Measurements from ENCODE around the gene C6orf89.
A peak's percentile ranks its signal among the peaks of the same experiment; 100 is the strongest.

The C6orf89 gene

DNA sequence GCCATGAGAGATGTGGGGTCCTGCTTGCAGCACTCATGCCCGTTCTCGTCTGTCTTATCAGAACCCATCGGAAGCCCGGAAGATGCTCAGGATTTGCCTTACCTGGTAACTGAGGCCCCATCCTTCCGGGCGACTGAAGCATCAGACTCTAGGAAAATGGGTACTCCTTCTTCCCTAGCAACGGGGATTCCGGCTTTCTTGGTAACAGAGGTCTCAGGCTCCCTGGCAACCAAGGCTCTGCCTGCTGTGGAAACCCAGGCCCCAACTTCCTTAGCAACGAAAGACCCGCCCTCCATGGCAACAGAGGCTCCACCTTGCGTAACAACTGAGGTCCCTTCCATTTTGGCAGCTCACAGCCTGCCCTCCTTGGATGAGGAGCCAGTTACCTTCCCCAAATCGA, 77.1 kb downstream of the C6orf89 start:
- TF ChIP-seq, protein P1, sequence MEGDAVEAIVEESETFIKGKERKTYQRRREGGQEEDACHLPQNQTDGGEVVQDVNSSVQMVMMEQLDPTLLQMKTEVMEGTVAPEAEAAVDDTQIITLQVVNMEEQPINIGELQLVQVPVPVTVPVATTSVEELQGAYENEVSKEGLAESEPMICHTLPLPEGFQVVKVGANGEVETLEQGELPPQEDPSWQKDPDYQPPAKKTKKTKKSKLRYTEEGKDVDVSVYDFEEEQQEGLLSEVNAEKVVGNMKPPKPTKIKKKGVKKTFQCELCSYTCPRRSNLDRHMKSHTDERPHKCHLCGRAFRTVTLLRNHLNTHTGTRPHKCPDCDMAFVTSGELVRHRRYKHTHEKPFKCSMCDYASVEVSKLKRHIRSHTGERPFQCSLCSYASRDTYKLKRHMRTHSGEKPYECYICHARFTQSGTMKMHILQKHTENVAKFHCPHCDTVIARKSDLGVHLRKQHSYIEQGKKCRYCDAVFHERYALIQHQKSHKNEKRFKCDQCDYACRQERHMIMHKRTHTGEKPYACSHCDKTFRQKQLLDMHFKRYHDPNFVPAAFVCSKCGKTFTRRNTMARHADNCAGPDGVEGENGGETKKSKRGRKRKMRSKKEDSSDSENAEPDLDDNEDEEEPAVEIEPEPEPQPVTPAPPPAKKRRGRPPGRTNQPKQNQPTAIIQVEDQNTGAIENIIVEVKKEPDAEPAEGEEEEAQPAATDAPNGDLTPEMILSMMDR (conservative IDR thresholded peaks at IDR 0.05; ENCODE audit: low read depth, low read length): no peak
- H3K4me3 ChIP-seq (ENCODE audit: low read depth, low read length): no peak overlapping the region
- peak; percentile 65 for DNase-seq (ENCODE audit: low read depth)

DNA sequence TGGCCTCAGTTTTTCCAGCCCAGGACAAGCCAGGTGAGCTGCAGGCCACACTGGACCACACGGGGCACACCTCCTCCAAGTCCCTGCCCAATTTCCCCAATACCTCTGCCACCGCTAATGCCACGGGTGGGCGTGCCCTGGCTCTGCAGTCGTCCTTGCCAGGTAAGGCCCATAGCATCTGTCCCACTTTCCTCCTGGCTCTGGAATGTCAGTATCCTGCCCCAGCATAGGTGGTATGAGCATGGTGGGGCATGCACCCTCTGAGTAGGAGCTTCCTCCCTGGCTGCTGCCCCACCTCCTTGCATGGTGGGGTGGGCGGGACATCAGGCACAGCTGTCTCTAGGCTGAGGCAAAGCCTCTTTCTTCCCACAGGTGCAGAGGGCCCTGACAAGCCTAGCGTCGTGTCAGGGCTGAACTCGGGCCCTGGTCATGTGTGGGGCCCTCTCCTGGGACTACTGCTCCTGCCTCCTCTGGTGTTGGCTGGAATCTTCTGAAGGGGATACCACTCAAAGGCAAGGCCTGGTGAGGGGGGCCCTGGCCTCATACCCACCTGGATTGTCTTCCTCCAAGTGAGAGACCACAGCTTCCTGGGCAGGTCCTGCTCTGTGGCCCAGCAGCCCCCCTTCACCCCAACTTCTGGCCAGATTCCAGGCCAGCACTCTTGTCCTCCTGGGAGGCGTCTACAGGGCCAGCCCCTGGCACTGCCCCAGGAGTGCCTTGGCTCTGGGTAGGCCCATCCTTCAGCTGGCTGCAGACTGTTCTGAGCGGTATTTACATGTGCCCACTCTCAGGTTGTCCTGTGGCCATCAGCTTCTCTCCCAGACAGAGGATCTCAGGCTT, 77.9 kb downstream of the C6orf89 start:
- TF ChIP-seq, protein P1 (conservative IDR thresholded peaks at IDR 0.05; ENCODE audit: low read depth, low read length): no peak
- H3K4me3 ChIP-seq (ENCODE audit: low read depth, low read length): no peak overlapping the region
- DNase-seq (ENCODE audit: low read depth): no peak

- no peak for DNase-seq (ENCODE audit: low read depth)
- TF ChIP-seq, protein P1 (conservative IDR thresholded peaks at IDR 0.05; ENCODE audit: low read depth, low read length): no peak
- no peak overlapping the region for H3K4me3 ChIP-seq (ENCODE audit: low read depth, low read length)
Measured at GRCh38 chr6:36964349-36964748, 78.6 kb downstream of the C6orf89 start.

DNA sequence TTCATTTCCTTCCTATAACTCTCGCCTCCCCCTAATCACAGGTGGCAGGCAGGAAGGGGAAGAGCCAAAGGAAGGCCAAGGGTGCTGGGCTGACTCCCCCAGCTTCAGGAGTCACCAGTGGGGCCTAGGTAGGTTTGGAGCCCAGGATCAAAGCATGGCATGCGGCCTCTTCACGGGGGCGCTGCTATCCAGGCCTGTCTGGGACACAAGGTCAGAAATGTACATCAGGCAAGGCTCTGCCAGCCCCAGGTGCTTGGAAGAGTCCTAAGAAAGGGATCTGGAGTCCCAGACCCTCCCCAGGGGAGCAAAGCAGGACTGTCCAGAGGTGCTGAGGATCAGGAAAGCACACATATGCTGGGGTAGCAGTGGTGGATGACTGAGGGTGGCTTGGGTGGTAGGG, 79.2 kb downstream of the C6orf89 start:
- TF ChIP-seq, protein P1 (conservative IDR thresholded peaks at IDR 0.05; ENCODE audit: low read depth, low read length): no peak
- no peak for DNase-seq (ENCODE audit: low read depth)
- no peak overlapping the region for H3K4me3 ChIP-seq (ENCODE audit: low read depth, low read length)

GRCh38 chr6:36967301-36967700, 81.5 kb downstream of the C6orf89 start:
- no peak for DNase-seq (ENCODE audit: low read depth)
- TF ChIP-seq, protein P1 (conservative IDR thresholded peaks at IDR 0.05; ENCODE audit: low read depth, low read length): no peak
- no peak overlapping the region for H3K4me3 ChIP-seq (ENCODE audit: low read depth, low read length)

DNA sequence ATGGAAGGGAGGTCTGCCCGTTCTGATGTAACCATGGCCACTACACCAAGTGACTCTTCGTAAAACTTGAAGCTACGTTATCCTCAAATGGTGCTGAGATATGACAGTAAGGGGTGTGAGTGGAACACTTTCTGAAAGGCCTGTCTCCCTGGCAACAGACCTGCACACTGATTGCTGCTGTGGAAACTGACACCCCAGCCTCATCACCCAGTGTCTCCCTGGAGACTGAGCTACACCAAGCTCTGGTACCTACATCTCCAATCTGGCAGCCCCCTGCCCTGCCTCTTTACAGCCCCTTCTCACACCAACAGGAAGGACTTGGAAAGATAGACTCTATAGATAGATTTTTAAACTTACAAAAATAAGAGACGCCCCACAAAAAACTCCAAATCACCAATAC, 82.0 kb downstream of the C6orf89 start:
- TF ChIP-seq, protein P1 (conservative IDR thresholded peaks at IDR 0.05; ENCODE audit: low read depth, low read length): no peak
- H3K4me3 ChIP-seq (ENCODE audit: low read depth, low read length): no peak overlapping the region
- no peak for DNase-seq (ENCODE audit: low read depth)
